Measurements from ENCODE around the gene ARHGAP33.
"Not testable (repeated sequence)": the region's sequence is repeated elsewhere in the genome, so short reads cannot be mapped to it uniquely, and the experiment has no call there.

The ARHGAP33 gene

DNA sequence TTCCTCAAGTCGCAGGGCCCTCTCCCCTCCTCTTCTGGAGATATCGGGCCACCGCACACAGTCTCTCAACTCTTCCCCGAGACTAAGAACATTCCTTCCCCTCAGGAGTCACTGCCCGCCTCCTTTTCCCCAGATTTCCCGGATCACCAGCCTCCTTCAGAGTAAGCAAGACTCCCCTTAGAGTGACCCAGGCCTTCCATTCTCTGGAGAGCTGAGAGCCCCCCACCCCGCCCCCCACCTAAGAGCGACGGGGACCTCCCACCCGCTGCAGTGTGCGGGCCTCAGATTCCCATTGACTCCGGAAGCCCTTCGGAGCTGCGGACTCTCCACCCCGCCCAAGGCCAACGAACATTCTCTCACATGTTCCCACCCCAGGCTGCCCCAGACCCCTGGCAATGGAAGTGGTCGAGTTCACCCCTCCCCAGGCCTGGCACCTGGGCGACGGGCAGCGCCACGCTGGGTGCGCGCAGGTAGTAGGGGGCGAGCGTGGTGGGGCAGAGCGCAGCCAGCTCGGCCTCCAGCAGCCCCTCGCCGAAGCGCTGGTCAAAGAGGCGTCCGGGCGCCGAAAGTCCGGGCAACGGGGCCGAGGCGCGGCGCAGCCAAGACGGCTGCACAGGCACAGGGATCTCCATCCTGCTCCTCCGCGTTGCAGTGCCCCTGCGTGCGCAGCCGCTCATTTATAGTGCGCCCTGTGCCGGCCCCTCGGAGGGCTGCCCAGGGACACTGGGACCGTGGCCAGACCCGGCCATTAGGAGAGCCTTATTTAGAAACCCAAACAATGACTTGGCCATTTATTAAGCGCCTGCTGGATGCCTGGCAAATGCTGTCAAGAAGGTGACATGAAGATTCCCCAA, 18.8 kb upstream of the ARHGAP33 start, which contains the start of gene HSPB6:
TSS of gene HSPB6 (minus strand) at position 653 of the 854 bp plus-strand sequence. CDS start at position 632, 21 bp downstream.
- no peak for DNase-seq (ENCODE audit: low spot score)

DNA sequence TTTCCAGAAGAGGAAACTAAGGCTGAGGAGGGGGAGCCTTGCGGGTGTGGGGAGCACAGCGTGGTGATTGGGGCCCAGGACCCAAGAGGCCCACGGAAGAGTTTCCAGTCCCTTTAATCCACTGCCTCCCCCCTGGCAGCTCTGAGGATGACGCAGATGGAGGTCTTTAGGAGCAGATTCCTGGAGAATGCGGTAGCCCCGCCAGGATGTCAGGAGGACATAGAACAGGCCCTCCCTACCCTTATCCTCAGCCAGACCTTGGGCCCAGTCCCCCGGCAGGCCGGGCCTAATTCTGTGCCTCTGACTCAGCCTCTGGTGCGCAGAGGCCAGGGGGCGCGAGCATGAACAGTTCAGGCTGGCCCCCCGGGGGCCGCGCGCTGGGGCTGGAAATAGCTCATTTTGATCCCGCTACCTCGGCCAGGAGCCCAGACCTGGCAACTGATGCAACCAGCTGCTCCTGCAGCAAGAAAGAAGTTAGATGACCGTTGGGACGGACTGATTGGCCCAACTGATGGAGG, 18.1 kb upstream of the ARHGAP33 start:
- no peak for DNase-seq (ENCODE audit: low spot score)

DNA sequence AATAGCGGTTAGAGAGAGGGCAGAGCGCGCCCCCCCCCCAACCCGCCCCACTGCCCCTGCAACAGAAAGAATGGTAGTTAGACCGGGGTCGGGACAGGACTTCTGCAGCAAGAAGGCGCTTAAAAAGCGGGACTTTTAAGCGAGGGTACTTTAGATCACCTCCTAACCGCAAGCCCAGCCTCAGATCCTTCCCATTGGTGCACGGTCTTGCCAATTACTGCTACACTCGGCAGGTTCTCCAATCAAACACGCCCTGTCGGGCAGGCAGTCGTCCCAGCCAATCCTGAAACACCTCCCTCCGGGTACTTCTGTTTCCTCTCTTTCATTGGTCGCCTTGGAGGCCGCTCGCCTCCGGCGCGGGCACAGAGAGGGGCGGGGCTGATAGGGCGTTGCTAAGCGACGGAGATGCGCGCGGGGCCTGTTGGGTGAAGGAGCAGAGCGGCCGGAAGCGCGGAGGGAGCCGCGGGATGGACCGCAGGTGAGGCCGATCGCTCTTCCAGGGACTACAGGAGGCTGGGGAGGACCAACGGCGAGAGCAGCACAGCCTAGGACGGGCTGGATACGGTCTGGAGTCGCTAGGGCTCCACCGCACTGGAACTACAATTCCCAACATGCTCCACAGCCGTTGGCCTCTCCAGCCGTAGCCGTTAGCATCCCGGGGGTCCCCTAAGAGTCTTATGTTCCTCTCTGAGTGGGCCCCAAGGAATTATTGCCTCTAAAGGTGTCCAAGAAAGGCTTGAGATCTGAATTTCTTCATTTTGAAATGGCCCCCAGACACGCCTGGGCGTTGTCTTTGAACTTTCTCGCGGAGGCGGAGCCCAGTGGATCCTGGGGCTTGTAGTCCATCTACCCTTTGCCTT, 17.4 kb upstream of the ARHGAP33 start, which contains the start of gene PROSER3:
TSS of gene PROSER3 (plus strand) at position 428 of the 860 bp plus-strand sequence. CDS start at position 468, 40 bp downstream.
- peak; percentile 99 for DNase-seq (ENCODE audit: low spot score)

DNA sequence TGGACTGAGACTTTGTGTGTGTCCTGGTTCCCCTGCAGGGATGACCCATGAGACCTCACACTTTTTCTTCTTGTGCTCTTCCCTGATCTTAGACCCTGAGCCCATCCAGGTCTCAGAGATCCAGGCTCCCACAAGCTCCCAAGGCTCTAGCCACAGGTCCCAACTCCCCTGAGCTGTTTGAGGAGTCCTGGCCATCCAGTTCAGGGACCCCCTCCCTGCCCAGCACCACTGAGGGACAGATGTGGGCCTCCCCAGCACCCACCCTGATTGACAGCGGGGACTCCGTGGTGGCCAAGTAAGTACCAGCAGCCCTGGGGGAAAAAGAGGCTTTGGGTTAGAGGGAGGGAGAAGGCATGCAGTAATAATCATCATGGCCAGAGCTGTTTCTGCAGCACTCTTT, 15.7 kb upstream of the ARHGAP33 start:
- no peak for DNase-seq (ENCODE audit: low spot score)

DNA sequence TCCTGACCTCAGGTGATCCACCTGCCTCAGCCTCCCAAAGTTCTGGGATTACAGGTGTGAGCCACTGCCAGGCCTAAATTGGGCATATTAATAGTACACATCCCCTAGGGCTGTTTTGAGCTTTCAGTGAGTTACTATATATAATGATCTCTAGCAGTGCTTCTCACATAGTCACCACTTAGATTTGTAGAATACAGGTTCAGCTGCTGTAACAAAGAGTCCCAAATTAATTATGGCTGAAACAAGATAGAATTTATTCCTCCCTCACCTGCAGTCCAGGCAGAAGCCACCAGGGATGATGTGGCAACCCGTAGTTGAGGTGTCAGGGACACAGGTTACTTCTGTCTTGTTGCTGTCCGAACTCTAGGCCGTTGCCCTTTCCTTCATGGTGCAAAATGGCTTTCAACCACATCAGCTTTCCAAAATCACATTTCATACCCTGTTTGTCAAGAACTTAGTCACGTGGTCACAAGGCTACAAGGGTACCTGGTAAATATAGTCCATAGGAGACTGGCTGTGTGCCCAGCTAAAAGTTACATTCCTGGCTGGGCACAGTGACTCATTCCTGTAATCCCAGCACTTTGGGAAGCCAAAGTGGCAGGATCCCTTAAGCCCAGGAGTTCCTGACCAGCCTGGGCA, 14.5 kb upstream of the ARHGAP33 start:
- DNase-seq (ENCODE audit: low spot score), result no peak

DNA sequence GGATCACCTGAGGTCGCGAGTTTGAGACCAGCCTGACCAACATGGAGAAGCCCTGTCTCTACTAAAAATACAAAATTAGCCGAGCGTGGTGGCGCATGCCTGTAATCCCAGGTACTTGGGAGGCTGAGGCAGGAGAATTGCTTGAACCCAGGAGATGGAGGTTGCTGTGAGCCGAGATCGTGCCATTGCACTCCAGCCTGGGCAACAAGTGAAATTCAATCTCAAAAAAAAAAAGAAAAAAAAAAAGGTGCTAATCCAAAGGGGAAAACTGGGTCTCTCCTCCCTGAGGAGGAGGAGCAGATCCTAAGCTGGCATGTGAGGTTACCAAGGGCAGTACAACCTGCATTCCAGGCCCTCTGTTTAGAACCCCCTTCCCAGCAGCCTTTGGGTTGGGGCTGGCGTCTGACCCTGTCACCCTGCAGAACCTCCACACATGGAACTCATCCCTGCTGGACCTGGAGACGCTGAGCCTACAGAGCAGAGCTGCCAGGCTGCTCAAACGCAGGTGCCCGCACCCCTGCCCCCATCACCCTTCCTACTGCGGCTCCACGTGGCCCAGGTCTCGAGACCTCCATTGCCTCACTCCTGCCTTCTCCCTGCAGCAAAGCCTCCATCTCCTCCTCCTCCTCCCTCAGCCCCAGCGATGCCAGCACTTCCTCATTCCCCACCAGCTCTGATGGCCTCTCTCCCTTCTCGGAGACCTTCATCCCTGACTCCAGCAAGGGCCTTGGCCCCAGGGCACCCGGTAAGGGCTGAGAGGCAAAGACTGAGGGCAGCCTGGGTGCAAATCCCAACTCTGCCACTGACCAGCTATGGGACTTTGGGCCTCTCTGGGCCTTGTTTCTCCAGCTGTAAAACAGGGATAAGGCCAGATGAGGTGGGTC, 10.7 kb upstream of the ARHGAP33 start:
- DNase-seq (ENCODE audit: low spot score), result no peak

DNA sequence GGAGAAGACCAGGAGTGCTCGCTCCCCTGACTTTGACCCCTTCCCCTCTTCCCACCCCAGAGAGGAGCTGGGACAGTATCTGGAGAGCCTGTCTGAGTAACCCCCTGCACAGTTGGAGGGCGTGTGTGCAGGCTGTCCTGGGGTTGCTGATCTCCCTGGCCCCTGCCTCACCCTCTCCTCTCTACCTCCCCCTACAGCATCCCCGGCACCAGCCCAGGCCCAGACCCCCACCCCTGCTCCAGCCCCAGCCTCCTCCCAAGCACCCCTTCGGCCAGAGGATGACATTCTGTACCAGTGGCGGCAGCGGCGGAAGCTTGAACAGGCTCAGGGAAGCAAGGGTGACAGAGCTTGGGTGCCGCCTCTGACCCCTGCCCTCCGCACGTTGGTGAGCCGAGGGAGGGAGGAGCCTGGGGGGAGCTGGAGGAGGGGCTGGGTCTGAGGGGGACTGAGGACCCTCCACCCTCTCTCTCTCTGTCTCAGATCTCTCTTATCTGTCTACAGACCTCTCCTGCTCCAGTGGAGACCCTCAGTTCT, 8.7 kb upstream of the ARHGAP33 start:
- no peak for DNase-seq (ENCODE audit: low spot score)

DNA sequence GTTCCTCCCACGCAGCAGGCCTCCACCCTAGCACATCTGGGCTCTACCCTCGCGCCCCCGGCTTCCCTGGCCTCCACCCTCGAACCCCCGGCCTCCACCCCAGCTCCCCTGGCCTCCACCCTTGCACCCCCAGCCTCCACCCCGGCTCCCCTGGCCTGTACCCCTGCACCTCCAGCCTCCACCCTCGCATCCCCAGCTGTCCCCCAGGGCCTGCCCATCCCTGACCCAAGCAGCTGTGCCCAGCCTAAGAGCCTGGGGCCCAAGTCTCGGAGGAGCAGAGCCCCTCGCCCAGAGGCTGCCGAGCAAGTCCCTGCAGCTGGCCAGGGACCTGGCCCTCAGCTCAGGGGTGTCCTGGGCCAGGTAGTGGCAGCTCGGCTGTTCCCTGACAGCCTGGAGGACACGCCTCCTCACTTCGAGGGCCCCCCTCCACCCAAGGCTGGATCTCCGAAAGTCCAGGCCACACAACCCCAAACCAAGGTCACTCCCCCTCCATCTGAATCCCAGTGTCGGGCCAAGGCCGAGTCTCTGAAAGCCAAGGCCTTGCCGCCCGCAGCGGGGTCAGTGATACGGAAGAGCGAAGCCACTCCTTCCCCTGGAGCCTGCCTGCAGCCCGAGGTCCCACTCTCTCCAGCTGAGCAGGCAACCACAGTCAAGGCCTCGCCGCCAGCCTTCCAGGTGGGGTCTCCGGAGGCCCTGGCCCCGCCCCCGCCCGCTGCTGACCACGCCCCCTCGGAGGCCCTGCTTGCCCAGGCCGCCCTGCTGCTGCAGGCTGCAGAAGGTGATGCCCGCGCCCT, 7.9 kb upstream of the ARHGAP33 start:
- DNase-seq (ENCODE audit: low spot score), result no peak

DNA sequence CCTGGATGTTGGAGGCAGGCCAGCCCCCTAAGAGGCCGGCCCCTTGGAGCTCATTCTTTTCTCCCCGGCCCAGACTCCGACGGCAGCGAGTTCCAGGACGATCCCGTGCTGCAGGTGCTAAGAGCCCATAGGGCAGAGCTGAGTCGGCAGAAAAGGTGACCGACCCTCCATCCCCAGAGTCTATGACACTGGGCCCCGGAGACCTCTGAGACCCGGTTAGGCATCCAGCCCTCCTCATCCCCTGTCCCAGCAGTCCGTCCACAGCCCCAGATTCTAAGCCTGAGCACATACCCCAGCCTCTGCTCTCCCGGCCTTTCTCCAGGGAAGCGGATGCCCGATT, 7.3 kb upstream of the ARHGAP33 start:
- DNase-seq (ENCODE audit: low spot score), result no peak

DNA sequence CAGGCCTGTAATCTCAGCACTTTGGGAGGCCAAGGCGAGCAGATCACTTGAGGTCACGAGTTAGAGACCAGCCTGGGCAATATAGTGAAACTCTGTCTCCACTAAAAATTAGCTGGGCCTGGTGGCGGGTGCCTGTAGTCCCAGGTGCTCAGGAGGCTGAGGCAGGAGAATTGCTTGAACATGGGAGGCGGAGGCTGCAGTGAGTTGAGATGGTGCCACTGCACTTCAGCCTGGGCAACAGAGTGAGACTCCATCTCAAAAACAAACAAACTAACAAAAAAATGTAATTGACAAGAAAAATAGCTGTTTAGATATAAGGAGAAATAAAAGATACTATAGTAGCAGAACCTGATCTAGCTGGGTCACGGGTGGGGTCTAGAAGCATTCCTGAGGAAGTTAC, 3.0 kb upstream of the ARHGAP33 start:
- DNase-seq (ENCODE audit: low spot score), result not testable (repeated sequence)

DNA sequence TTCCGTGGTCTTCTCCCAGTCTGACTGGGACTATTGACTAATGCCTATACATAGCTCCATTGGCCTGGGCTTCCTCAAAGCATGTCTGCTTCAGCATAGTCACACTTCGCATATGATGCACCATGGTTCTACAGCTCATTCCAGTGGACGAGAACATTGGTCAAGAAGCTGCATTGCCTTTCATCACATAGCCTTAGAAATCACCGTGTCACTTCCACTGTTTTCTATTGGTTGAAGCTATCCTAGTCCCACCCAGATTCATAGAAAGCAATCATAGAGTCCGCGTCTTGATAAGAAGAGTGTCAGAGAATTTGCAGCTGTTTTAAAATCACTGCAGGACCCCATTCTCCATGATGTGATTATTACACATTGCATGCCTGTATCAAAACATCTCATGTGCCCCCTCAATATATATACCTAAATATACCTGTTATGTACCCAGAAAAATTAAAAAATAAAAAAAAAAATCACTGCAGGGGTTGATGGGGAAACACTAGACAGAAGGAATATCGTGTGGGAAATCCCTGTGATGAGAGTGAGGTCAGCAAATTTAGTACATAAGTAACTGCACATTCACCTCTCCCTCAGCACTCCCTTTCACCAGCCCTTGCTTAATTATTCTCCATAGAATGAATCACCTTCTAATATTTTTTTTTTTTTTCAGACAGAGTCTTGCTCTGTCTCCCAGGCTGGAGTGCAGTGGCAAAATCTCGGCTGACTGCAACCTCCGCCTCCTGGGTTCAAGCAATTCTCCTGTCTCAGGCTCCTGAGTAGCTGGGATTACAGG, 2.2 kb upstream of the ARHGAP33 start:
- DNase-seq (ENCODE audit: low spot score), result no peak

DNA sequence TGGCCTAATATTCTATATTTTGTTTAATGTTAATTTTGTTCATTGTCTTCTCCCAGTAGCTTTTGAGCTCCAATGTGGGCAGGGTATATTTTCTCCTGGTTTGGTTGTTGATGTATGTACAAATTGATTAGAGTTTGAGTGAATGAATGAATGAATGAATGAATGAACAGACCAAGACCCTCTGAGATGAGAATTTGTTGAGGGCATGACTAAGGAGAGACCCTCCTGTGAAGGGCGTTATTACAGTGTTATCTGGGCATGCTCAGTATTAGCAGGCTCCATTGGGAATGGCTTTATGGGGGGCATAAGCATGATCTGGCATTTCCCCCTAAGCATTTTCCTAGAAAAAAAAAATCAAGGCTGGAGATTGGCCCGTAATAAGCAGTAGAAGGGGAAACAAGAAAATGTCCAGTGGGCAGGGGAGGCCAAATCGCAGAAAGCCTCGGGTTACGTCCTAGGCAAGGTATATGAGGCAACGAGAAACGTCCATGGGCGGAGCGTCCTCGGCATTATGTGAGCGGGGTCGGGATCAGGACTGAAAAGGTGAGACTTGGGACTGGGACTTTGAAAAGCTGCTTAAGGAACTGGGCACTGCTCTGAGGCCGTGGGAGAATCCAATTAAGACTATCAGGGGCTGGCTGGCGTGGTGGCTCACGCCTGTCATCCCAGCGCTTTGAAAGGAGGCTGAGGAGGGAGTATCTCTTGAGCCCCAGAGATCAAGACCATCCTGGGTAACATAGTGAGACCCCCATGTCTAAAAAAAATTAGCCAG, 904 bp upstream of the ARHGAP33 start:
- no peak for DNase-seq (ENCODE audit: low spot score)

DNA sequence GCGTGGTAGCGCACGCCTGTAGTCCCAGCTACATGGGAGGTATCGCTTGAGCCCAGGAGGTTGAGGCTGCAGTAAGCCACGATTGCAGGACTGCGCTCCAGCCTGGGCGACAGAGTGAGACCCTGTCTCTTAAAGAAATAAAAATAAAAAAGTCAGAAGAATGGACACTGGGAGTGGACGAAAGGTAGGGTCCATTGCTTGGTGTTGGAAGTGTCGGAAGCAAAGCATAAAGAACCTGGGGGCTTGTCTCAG, 392 bp upstream of the ARHGAP33 start:
- DNase-seq (ENCODE audit: low spot score), result no peak

DNA sequence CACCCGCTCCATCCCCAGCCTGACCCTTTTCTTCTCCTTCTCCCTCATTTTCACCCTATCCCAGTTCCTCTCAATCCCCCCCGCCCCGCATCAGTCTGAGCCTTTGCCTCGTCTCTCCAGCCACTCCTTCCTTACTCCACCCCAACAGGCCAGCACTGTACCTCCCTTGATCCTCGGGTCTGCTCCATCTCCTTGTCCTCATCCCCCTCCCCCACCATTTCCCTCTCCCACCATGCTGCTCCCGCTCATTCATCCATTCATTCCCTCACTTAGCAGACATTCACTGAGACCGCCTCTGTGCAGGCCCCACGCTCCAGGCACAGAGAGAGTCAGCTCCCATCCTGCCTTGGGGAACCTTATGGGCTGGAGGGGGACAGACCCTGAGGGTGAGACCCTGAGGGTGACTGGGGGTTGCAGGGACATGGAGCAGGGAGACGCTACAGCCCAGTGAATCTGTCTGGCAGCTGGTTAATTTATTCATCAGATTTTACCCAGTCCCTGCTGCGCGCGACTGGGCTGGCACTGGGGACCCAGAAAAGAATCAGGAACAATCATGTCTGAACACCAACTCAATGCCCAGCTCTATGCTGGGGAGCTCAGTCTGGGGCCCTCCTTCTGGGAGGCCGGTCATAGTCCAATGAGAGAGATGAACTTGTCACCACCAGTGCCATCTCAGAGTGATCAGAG, 881 bp downstream of the ARHGAP33 start:
- DNase-seq (ENCODE audit: low spot score), result no peak

DNA sequence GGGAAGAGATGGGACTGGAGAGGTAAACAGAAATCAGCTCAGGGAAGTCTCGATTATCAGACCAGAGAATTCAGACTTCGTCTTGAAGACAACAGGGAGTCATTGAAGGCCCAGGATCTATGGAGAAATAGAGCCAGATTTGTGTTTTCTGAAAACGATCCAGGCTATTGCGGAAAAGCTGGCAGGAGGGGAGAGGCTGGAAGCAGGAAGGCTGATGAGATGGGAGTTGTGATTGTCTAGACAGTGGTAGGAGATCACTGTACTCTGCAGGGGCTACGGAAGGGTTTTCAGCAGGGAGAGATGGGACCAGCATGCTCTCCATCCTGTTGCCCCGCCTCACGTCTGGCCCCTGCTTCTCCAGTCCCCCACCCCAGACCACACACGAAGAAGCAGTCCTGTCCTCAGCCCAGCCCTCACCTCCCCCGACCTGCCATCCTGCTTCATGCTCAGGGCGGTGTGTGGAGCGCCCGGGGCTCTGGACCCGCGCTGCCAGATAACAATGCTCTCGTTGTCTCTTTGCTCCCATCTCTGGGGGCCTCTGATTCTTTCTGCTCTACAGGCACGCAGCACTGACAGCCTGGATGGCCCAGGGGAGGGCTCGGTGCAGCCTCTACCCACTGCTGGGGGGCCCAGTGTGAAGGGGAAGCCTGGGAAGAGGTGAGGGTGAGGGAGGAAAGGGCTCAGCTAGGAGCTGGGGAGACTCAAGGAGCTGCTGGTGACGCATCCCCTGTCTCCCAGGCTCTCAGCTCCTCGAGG, 1.9 kb downstream of the ARHGAP33 start:
- DNase-seq (ENCODE audit: low spot score), result no peak

DNA sequence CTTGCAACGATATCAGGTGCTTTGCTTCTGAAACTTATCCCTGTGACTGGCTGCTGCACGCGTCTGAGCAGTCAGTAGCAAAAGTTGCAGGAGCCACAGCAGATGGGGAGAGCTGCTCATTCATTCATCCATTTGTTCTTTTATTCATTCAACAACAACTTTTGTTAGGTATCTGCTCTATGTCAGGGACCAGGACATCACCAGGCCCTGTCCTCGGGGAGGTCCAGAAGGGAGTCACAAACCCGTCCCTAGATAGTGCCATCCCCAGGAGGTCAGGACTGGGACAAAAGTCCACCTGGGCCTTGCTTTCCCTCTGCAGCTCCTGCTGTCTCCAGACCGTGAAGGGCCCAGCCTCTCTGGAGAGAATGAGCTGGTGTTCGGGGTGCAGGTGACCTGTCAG, 2.6 kb downstream of the ARHGAP33 start:
- no peak for DNase-seq (ENCODE audit: low spot score)

DNA sequence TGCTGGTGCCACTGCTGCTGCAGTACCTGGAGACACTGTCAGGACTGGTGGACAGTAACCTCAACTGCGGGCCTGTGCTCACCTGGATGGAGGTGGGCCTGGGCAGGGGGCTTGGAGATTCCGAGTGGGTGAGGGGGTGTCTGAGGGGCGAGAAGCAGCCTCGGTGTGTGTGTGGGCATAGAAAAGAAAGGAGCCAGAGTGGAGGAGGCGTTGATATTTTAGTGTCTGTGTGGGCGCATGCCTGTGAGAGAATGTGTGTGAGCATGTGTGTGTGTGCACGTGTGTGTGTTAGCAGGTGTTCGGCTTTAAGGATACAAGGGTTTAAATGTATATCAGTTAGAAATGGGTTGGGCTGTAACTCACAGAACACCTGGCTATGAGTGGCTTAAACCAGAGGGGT, 3.7 kb downstream of the ARHGAP33 start:
- no peak for DNase-seq (ENCODE audit: low spot score)

DNA sequence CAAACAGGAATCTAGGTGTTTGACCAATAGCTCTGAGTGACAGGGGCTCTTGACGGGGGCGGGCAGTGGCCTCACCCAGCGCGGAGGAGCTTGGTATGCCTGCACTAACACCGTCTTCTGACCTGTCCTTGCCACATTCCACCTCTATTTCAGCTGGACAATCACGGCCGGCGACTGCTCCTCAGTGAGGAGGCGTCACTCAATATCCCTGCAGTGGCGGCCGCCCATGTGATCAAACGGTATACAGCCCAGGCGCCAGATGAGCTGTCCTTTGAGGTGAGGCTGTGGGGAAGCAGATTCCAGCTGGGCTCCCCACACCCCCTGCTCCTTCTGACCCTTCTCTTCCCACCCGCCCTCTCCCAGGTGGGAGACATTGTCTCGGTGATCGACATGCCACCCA, 4.7 kb downstream of the ARHGAP33 start:
- DNase-seq (ENCODE audit: low spot score), result no peak
